ENCODE measurements around the gene PNPLA6. TPM values are rescaled to one million over a fixed set of nuclear protein-coding genes. Genes with fewer than 3 reads are reported as not detected.
A peak's percentile ranks its signal among the peaks of the same experiment; 100 is the strongest.

The PNPLA6 gene
- total and polyA plus RNA-seq, 9 of the 15 experiments (the other 6 are each of a cell fraction or from before 2014, with no cell fraction given): 0.07 to 30.2 (median 8.3) TPM

- TF ChIP-seq RBBP5 (IDR thresholded peaks at IDR 0.05; ENCODE audit: borderline replicate concordance, insufficient read depth, low read length, poor library complexity, severe bottlenecking) (no peak), NCOA2 (IDR thresholded peaks at IDR 0.05; ENCODE audit: partially characterized antibody in 2 of 2) (no peak), ZHX1 (conservative IDR thresholded peaks at IDR 0.05; ENCODE audit: low read length) (0 out of 2 replicates have a peak, but pooled peaks have one; percentile 20), GTF2F1 (IDR thresholded peaks at IDR 0.05; ENCODE audit: low read depth, low read length) (no peak), TARDBP (IDR thresholded peaks at IDR 0.05) (peak; percentile 42; the same call in 1 of the 2 replicates), XRCC3 (IDR thresholded peaks at IDR 0.05) (no peak), SRSF7 (optimal IDR thresholded peaks at IDR 0.05; ENCODE audit: low read depth, low read length) (no peak), HDAC3 (IDR thresholded peaks at IDR 0.05; ENCODE audit: borderline replicate concordance, partially characterized antibody) (no peak), RBM22 (IDR thresholded peaks at IDR 0.05; ENCODE audit: low read depth, low read length, poor library complexity, severe bottlenecking) (peak; percentile 71), SLC30A9 (CRISPR knock-in tag; IDR thresholded peaks at IDR 0.05) (no peak), KHSRP (IDR thresholded peaks at IDR 0.05) (no peak), SMAD2 (IDR thresholded peaks at IDR 0.05; ENCODE audit: low read depth, low read length) (no peak), CGGBP1 (CRISPR knock-in tag; IDR thresholded peaks at IDR 0.05) (no peak), ZNF280B (CRISPR knock-in tag; IDR thresholded peaks at IDR 0.05) (no peak), ZNF551 (CRISPR knock-in tag; IDR thresholded peaks at IDR 0.05) (no peak), BMI1 (IDR thresholded peaks at IDR 0.05; ENCODE audit: low read length) (no peak), EGR1 (conservative IDR thresholded peaks at IDR 0.05) (peak; percentile 68), MEF2D (tag; conservative IDR thresholded peaks at IDR 0.05; ENCODE audit: low read depth) (0 out of 2 replicates have a peak, but pooled peaks have one; percentile 28), CREB1 (IDR thresholded peaks at IDR 0.05) (peak; percentile 98), CREB1 (CRISPR knock-in tag; IDR thresholded peaks at IDR 0.05) (peak; percentile 98), E2F6 (IDR thresholded peaks at IDR 0.05; ENCODE audit: borderline replicate concordance in 1 of 2, extremely low read depth in 1 of 2, insufficient read depth in 1 of 2, insufficient read length in 1 of 2, low read depth in 1 of 2, low read length in 1 of 2, poor library complexity in 1 of 2, severe bottlenecking in 1 of 2) (no peak)
Observed at GRCh38 chr19:7535047-7535997, at the start of gene PNPLA6 (continued).
